Left ventricle myocardium inferior (tissue), 1 donor: ENCODE measurements around the gene ZNF813. TPM values are rescaled to one million over a fixed set of nuclear protein-coding genes. Genes with fewer than 3 reads are reported as not detected.

Experiments used
- DNase-seq: peaks from one replicate; pipeline ENCODE4 v3.0.0-alpha.2; 2020
- H3K27ac ChIP-seq: fragments of 200-600 bp; replicated peaks from 2 replicates; pipeline ENCODE4 v1.8.0; 2021
- H3K27me3 ChIP-seq: fragments of 200-600 bp; 2 replicates; pipeline ENCODE4 v1.8.0; 2021; ENCODE audit warnings: low read depth
- H3K36me3 ChIP-seq: fragments of 200-600 bp; 2 replicates; pipeline ENCODE4 v1.8.0; 2021
- H3K4me1 ChIP-seq: fragments of 200-600 bp; 2 replicates; pipeline ENCODE4 v1.8.0; 2021
- H3K4me3 ChIP-seq: fragments of 200-600 bp; 2 replicates; pipeline ENCODE4 v1.8.0; 2021; ENCODE audit warnings: mild to moderate bottlenecking, moderate library complexity
- H3K9me3 ChIP-seq: fragments of 200-600 bp; replicated peaks from 2 replicates; pipeline ENCODE4 v1.8.0; 2021
- intact Hi-C: fragments of 100-400 bp; cut with micrococcal nuclease; formaldehyde crosslinking; loops from one replicate; pipeline ENCODE4 v1.11.0; 2022
- total RNA-seq: library from RNA; stranded (reverse); fragmentation: NEBNext Ultra II Directional; extraction: Animal tissue kit (Norgen Biotek cat#: 25700); gene quantifications from one replicate; pipeline ENCODE4 v1.2.1, GENCODE V29; 2021
- TF ChIP-seq, protein P1 (sequence below): fragments of 200-600 bp; IDR thresholded peaks from 2 replicates; pipeline ENCODE4 v1.8.0; 2021; ENCODE audit warnings: antibody characterized with exemption, mild to moderate bottlenecking, borderline replicate concordance
- donor health status: DM: no; HTN: yes; CAD: no; lungs with severe emphysema.

The ZNF813 gene
- total RNA-seq, 1 donor from 2014 or later, result 1.8 TPM

DNA sequence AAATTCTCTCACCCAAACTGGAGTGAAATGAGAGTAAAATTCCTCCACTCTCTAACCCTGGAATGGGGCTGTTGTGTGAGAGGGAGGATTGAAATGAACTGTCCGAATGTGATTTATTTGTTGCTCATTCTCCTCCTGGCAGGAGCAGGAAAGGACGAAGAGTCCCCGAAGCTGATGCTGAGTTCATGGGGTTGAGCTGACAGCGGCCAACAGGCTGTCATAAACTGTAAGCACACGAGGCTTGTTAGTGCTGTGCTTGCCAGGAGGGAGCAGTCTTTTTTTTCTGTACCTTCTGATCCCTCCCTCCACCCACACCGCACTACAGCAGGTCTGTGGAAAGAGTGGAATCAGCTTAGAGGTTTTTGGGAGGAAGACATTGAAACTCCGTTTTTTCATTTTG, 37.4 kb downstream of the ZNF813 start:
- Histone ChIP-seq H3K4me3 (peak overlapping the region; percentile 51), H3K9me3 (no peaks in the 10 kb centered on the region), H3K27ac (peak overlapping the region; percentile 42), H3K36me3 (no peaks in the 10 kb centered on the region), H3K27me3 (peaks cover 65% of the 10 kb centered on the region), H3K4me1 (peaks cover 8% of the 10 kb centered on the region)
- DNase-seq, result no peak
- TF ChIP-seq, protein P1, sequence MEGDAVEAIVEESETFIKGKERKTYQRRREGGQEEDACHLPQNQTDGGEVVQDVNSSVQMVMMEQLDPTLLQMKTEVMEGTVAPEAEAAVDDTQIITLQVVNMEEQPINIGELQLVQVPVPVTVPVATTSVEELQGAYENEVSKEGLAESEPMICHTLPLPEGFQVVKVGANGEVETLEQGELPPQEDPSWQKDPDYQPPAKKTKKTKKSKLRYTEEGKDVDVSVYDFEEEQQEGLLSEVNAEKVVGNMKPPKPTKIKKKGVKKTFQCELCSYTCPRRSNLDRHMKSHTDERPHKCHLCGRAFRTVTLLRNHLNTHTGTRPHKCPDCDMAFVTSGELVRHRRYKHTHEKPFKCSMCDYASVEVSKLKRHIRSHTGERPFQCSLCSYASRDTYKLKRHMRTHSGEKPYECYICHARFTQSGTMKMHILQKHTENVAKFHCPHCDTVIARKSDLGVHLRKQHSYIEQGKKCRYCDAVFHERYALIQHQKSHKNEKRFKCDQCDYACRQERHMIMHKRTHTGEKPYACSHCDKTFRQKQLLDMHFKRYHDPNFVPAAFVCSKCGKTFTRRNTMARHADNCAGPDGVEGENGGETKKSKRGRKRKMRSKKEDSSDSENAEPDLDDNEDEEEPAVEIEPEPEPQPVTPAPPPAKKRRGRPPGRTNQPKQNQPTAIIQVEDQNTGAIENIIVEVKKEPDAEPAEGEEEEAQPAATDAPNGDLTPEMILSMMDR, result no peak
- intact Hi-C loops, result loop anchor here (10.0 kb wide), 1 partner anchor 70 kb away; the partner anchor contains the start of gene ZNF761

DNA sequence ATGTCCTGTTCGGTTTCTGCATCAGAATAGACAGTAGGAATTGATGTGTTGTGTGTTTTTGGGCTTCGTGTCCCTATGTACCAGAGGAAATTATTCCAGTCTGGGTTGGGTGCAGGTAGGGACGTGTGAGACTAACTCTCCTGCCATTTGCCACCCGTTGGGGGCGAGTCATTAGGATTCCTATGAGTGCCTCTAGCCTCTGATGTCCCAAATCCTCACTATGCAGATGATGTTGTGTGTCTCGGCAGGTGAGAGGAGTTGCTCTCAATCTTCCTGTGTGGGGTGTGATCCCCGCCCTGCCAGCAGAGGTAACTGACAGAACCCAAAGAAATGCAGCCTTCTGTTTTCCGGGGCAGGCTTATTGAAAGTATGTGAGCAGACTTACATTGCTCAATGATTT, 39.2 kb downstream of the ZNF813 start:
- Histone ChIP-seq H3K9me3 (no peaks in the 10 kb centered on the region), H3K4me3 (no peak overlapping the region), H3K27me3 (peaks cover 48% of the 10 kb centered on the region), H3K36me3 (no peaks in the 10 kb centered on the region), H3K4me1 (peaks cover 8% of the 10 kb centered on the region), H3K27ac (no peak overlapping the region)
- TF ChIP-seq, protein P1, result no peak
- intact Hi-C loops, result loop anchor here (10.0 kb wide), 1 partner anchor 72 kb away; the partner anchor contains the start of gene ZNF761
- DNase-seq, result no peak

DNA sequence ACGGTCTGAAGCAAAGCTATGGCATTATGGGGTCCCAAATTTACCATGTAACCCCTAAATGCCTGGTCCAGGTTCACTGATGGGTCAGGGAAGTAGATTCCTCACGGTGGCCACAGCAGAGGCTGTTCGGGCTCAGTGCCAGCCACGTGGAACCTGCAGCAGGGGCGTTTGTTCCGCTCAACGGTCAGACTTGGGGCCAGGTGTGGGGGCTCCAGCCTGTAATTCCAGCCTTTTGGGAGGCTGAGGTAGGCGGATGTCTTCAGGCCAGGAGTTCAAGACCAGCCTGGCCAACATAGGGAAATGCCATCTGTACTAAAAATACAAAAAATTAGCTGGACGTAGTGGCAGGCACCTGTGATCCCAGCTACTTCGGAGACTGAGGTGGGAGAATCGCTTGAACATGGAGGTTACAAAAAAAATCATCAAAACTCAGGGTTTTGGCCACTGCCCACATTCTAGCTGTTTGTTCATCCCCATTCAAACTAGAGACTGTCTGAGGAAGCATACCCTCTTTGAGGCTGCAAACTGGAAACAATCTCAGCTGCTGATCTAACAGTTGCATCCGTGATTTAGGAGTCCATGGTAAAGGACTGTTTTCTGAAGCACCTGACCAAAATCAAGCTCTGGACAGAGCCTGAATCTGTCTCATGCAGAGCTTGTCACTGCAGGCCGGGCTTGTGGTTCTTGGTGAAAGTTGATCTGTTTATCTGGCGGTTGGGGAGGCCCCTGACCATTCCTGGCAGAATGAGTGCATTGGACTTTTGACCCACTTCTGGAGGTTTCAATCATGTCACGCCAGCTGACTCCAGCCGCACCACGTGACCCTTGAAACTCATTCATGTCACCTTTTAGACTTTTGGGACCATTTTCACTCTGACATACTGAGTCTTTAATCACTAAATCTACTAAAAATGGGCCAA, 40.2 kb downstream of the ZNF813 start:
- no peak for DNase-seq
- intact Hi-C loops, result loop anchor here (10.0 kb wide), 1 partner anchor 73 kb away; the partner anchor contains the start of gene ZNF761

DNA sequence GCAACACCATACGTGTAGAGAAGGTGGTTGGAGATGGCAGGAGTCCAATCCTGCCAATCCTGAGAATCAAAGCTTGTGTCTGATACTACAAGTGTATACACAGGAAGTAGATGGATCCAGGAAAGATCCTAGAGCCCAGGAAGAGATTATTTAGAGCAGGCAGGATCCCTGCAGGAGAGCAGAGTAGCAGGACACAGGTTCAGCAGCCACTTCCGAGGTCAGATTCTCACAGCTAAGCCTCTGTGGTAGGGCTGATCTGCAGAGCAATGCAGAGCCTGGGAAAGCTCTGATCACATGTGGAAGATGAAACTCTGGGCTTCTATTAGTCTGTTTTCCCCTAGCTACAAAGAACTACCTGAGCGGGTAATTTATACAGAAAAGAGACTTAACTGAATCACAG, 41.9 kb downstream of the ZNF813 start:
- Histone ChIP-seq H3K4me1 (peaks cover 7% of the 10 kb centered on the region), H3K9me3 (no peaks in the 10 kb centered on the region), H3K27me3 (peaks cover 33% of the 10 kb centered on the region), H3K36me3 (no peaks in the 10 kb centered on the region), H3K4me3 (no peak overlapping the region), H3K27ac (no peak overlapping the region)
- no peak for DNase-seq
- intact Hi-C loops, result loop anchor here (10.0 kb wide), 1 partner anchor 75 kb away; the partner anchor contains the start of gene ZNF761
- TF ChIP-seq, protein P1, result no peak

More for the DNA sequence above, 40.2 kb downstream of the ZNF813 start:
- H3K27ac ChIP-seq, result no peak overlapping the region
- H3K9me3 ChIP-seq, result no peaks in the 10 kb centered on the region
- peaks cover 40% of the 10 kb centered on the region for H3K27me3 ChIP-seq
- no peaks in the 10 kb centered on the region for H3K36me3 ChIP-seq
- H3K4me1 ChIP-seq, result peaks cover 8% of the 10 kb centered on the region
- TF ChIP-seq, protein P1, result no peak
- no peak overlapping the region for H3K4me3 ChIP-seq

DNA sequence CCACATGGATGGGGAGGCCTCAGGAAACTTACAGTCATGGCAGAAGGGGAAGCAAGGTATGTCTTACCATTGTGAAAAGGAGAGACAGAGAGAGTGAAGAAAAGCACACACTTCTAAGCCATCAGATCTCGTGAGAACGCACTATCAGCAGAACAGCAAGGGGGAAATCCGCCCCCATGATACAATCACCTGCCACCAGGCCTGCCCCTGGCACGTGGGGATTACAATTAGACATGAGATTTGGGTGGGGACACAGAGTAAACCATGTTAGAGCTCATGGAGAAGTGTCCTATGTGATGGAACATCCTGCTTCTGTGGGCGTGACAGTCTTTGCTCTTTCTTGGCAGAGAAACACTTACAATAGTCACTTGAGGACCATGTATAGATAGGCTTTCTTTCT, 42.3 kb downstream of the ZNF813 start:
- intact Hi-C loops, result loop anchor here (10.0 kb wide), 1 partner anchor 75 kb away; the partner anchor contains the start of gene ZNF761

More for the DNA sequence above, 42.3 kb downstream of the ZNF813 start:
- DNase-seq, result no peak
- Histone ChIP-seq H3K27ac (no peak overlapping the region), H3K4me1 (peaks cover 3% of the 10 kb centered on the region), H3K36me3 (no peaks in the 10 kb centered on the region), H3K4me3 (no peak overlapping the region), H3K27me3 (peaks cover 29% of the 10 kb centered on the region), H3K9me3 (no peaks in the 10 kb centered on the region)
- TF ChIP-seq, protein P1, result no peak
